GM12878 (cell line): ENCODE results near the gene RICTOR. TPM values are rescaled to one million over a fixed set of nuclear protein-coding genes. Genes with fewer than 3 reads are reported as not detected.

ENCODE experiments used
- ATAC-seq: fragments of 200-7000 bp; cut with Tn5 transposase; 3 replicates; pipeline ENCODE4 v1.9.1; 2020; ENCODE audit warnings: mild to moderate bottlenecking, moderate library complexity
- BruUV-seq: library from RNA; stranded (reverse); fragments of 400-500 nt; replicated peaks from 2 replicates; lab custom pipeline; 2021; lab: Mats Ljungman, UMichigan
- CTCF ChIA-PET: fragments of 300-600 bp; sonication (Branson Sonifier 250); formaldehyde crosslinking; extraction: SDS; loops from one replicate; lab custom pipeline; 2021; ENCODE audit warnings: inconsistent platforms; lab: Yijun Ruan, JAX
- POLR2A ChIA-PET: fragments of 350-600 bp; formaldehyde crosslinking; extraction: SDS; loops from one replicate; lab custom pipeline; 2021; ENCODE audit warnings: inconsistent platforms; lab: Charles Lee
- RAD21 ChIA-PET: fragments of 300-600 bp; sonication (Branson Sonifier 250); formaldehyde crosslinking; loops from one replicate; lab custom pipeline; 2023; ENCODE audit warnings: antibody characterized with exemption; ENCODE audit not compliant: unreplicated experiment; lab: Charles Lee
- SMC1A ChIA-PET: fragments of 300-600 bp; sonication (Branson Sonifier 250); formaldehyde crosslinking; loops from one replicate; lab custom pipeline; 2023; ENCODE audit not compliant: unreplicated experiment, uncharacterized antibody; lab: Charles Lee
- DNase-seq: peaks from one replicate; pipeline ENCODE4 v3.0.0-alpha.2; 2011; ENCODE audit warnings: low read depth, low spot score
- FAIRE-seq: peaks from 3 replicates; lab custom pipeline; 2011; peaks lifted over from hg19 to GRCh38; lab: Jason Lieb, UNC
- H2AFZ ChIP-seq: 2 replicates; pipeline ENCODE4 v1.6.0; 2011; ENCODE audit warnings: low read depth, low read length, control low read depth; ENCODE audit not compliant: control insufficient read depth
- H3K27ac ChIP-seq: 2 replicates; pipeline ENCODE4 v1.5.1; 2011; ENCODE audit warnings: control low read depth; ENCODE audit not compliant: control insufficient read depth, insufficient read depth
- H3K27me3 ChIP-seq, 2 experiments: replicated peaks in 1 of 2; 2 replicates each; pipeline versions ENCODE4 v1.6.0 to v1.6.1; 2011; ENCODE audit warnings: low read length in 1 of 2; ENCODE audit not compliant: control insufficient read depth in 2 of 2, insufficient read depth in 2 of 2
- H3K36me3 ChIP-seq, 2 experiments: 2 replicates each; pipeline ENCODE4 v1.5.1; 2011; ENCODE audit warnings: low read length in 1 of 2; ENCODE audit not compliant: control insufficient read depth in 2 of 2, insufficient read depth in 2 of 2
- H3K4me1 ChIP-seq: 2 replicates; pipeline ENCODE4 v1.6.1; 2011; ENCODE audit warnings: mild to moderate bottlenecking, low read length, moderate library complexity, mixed read lengths; ENCODE audit not compliant: control insufficient read depth, insufficient read depth
- H3K4me2 ChIP-seq: 2 replicates; pipeline ENCODE4 v1.6.0; 2011; ENCODE audit warnings: control low read depth; ENCODE audit not compliant: control insufficient read depth, insufficient read depth
- H3K4me3 ChIP-seq: fragments of 200-600 bp; sonication (generic); 2 replicates; pipeline ENCODE4 v1.5.1; 2016
- H3K79me2 ChIP-seq: 2 replicates; pipeline ENCODE4 v1.6.0; 2011; ENCODE audit warnings: low read length; ENCODE audit not compliant: control insufficient read depth, insufficient read depth
- H3K9ac ChIP-seq: 2 replicates; pipeline ENCODE4 v1.8.0; 2011; ENCODE audit warnings: low read length, control low read depth, mixed read lengths; ENCODE audit not compliant: control insufficient read depth, insufficient read depth
- H3K9me3 ChIP-seq: replicated peaks from 3 replicates; pipeline ENCODE4 v1.5.1; 2011; ENCODE audit warnings: mild to moderate bottlenecking, low read length; ENCODE audit not compliant: control insufficient read depth, insufficient read depth
- H4K20me1 ChIP-seq: 2 replicates; pipeline ENCODE4 v1.6.0; 2011; ENCODE audit not compliant: control insufficient read depth, insufficient read depth
- CBX5 ChIP-seq: sonication (generic); IDR thresholded peaks from 2 replicates; pipeline ENCODE4 v1.6.1; 2016; ENCODE audit warnings: low read depth, moderate library complexity, mild to moderate bottlenecking, inconsistent platforms
- CREM ChIP-seq: IDR thresholded peaks from 2 replicates; pipeline ENCODE4 v1.6.1; 2014; ENCODE audit warnings: antibody characterized with exemption, low read depth
- DPF2 ChIP-seq: fragments of 450-650 bp; IDR thresholded peaks from 2 replicates; pipeline ENCODE4 v1.6.1; 2017; ENCODE audit warnings: mild to moderate bottlenecking
- MTA2 ChIP-seq: fragments of 450-650 bp; IDR thresholded peaks from 2 replicates; pipeline ENCODE4 v1.6.1; 2016; ENCODE audit warnings: low read depth, mild to moderate bottlenecking, moderate library complexity
- NFYA ChIP-seq: IDR thresholded peaks from 2 replicates; pipeline ENCODE4 v1.6.1; 2011; ENCODE audit warnings: low read depth, mild to moderate bottlenecking, low read length, improper control_type of control experiment, borderline replicate concordance
- PAX8 ChIP-seq: fragments of 450-650 bp; IDR thresholded peaks from 2 replicates; pipeline ENCODE4 v1.6.1; 2017; ENCODE audit warnings: mild to moderate bottlenecking, moderate library complexity
- POLR2AphosphoS5 ChIP-seq: IDR thresholded peaks from 2 replicates; pipeline ENCODE4 v1.6.1; 2011; ENCODE audit warnings: mild to moderate bottlenecking, low read length, inconsistent platforms
- POU2F2 ChIP-seq: IDR thresholded peaks from 3 replicates; pipeline ENCODE4 v1.6.1; 2011; ENCODE audit warnings: low read depth, mild to moderate bottlenecking, low read length, borderline replicate concordance
- RAD21 ChIP-seq: IDR thresholded peaks from 2 replicates; pipeline ENCODE4 v1.6.1; 2011; ENCODE audit warnings: mild to moderate bottlenecking, low read depth, low read length, moderate library complexity; ENCODE audit not compliant: insufficient read depth
- SUZ12 ChIP-seq: fragments of 200-600 bp; sonication (generic); IDR thresholded peaks from one replicate; pipeline ENCODE4 v1.6.1; 2018; ENCODE audit warnings: antibody characterized with exemption, mild to moderate bottlenecking; ENCODE audit not compliant: unreplicated experiment
- TCF12 ChIP-seq: IDR thresholded peaks from 2 replicates; pipeline ENCODE4 v1.6.1; 2011; ENCODE audit warnings: low read depth, mild to moderate bottlenecking, low read length
- TCF3 ChIP-seq: IDR thresholded peaks from 2 replicates; pipeline ENCODE4 v1.6.1; 2012; ENCODE audit warnings: low read depth, mild to moderate bottlenecking, low read length, borderline replicate concordance; ENCODE audit not compliant: insufficient read depth
- TCF7 ChIP-seq: IDR thresholded peaks from 2 replicates; pipeline ENCODE4 v1.6.1; 2014; ENCODE audit warnings: antibody characterized with exemption, borderline replicate concordance
- ZNF274 ChIP-seq: IDR thresholded peaks from one replicate; pipeline ENCODE4 v1.8.0; 2011; ENCODE audit not compliant: insufficient read length, insufficient read depth
- ZNF622 ChIP-seq: fragments of 450-650 bp; IDR thresholded peaks from 2 replicates; pipeline ENCODE4 v1.6.1; 2017; ENCODE audit warnings: mild to moderate bottlenecking, inconsistent platforms
- WGBS: methylation state at CpG from one replicate; pipeline ENCODE4 v1.1.6; 2016; ENCODE audit warnings: low lambda C conversion rate; ENCODE audit not compliant: insufficient replicate concordance, insufficient coverage; ENCODE audit errors: missing lambda C conversion rate; 5-methylcytosine and 5-hydroxymethylcytosine counted together
- in situ Hi-C: fragments of 300-500 bp; cut with MboI; formaldehyde crosslinking; loops from 9 replicates; pipeline ENCODE4 v1.14.3; 2018; ENCODE audit warnings: mixed read lengths
- intact Hi-C: fragments of 100-400 bp; cut with micrococcal nuclease; formaldehyde crosslinking; loops from one replicate; pipeline ENCODE4 v1.14.2; 2022; ENCODE audit not compliant: unreplicated experiment
- polyA plus RNA-seq, 11 experiments: library from polyadenylated mRNA; depleted of rRNA in 4 of 11; unstranded in 6 of 11; stranded (reverse) in 5 of 11; fragments of >200 nt; fragmentation: Nextera tagmentation in 4 of 11; fragmentation: Illumina TruSeq in 1 of 11; extraction: Ambion mirVana in 4 of 11; extraction: Trizol in 1 of 11; gene quantifications; 1 replicate in 1 of 11; 2 replicates in 10 of 11; pipeline versions ENCODE4 v1.2.1 to v1.2.3, GENCODE V29; 2011 to 2016; ENCODE audit warnings: inconsistent platforms in 2 of 11, missing spikeins in 2 of 11, low read depth in 1 of 11
- total RNA-seq, 4 experiments: library from RNA; depleted of rRNA in 3 of 4; stranded (reverse); fragments of >200 nt in 3 of 4; fragmentation: Illumina TruSeq in 1 of 4; extraction: Trizol in 1 of 4; gene quantifications; 2 replicates each; pipeline versions ENCODE4 v1.2.1 to v1.2.3, GENCODE V29; 2013 to 2021
- TF ChIP-seq, protein P1 (sequence below): IDR thresholded peaks from 2 replicates; pipeline ENCODE4 v1.6.1; 2012; ENCODE audit warnings: mild to moderate bottlenecking, low read depth, low read length
- TF ChIP-seq, protein P2 (sequence below): fragments of 450-650 bp; IDR thresholded peaks from 2 replicates; pipeline ENCODE4 v1.6.1; 2016; ENCODE audit warnings: mild to moderate bottlenecking, moderate library complexity, borderline replicate concordance

The RICTOR gene
- total and polyA plus RNA-seq, 10 of the 15 experiments (the other 5 are each of a cell fraction or from before 2014, with no cell fraction given) = 2.7 to 23.0 (median 6.9) TPM

DNA sequence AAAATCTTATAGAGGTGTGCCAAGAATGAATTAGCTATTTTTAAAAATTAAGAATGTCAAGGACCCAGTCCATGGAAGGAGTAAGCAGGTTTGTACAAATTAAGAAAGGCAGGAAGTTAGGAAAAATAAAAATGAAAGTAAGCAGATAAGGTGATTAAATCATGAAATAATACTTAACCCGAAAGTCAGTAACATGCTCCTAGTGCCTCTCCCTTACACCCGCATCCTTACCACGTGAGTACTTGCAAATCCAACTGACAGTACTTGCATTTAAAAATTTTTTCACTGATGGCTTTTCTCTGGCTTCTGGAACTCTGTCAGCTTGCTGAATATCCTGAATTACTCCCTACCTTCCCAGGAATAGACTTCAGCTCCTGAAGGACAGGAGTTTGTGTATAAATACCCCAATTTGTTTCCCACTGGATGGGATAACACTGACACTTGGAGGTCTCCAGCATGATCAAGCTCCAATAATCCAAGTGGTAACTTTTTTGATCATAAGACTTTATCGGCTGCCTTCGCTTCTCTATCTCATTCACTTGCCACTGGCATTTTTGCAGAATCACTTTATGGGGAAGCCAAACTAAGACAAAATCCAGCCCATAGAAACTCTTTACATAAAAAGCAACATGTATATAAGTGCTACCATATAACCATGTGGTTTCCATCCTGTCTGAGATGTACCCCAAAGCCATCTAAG is 41.6 kb upstream of the RICTOR start:
- intact Hi-C loops = no loop called here
- POLR2A ChIA-PET = no interaction called here
- no TSS peak for BruUV-seq

DNA sequence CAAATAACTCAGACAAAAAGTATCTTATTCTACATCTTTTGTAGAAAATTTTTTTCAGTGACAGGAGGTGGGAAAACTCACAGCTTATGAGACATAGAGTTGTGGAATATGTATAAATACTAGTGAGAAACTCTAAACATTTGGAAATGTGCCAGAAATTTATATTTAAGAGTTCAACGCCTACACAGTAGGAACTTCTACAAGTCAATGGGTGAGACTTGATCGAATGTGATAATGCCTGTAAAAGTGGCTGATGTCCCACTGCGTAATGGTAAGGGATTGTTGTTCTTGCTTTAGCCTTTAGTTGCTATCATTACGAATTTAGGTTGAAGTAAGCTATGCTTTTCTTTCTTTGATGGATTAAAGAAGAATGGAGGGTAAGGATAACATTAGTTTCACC is 40.0 kb upstream of the RICTOR start:
- intact Hi-C loops = no loop called here
- TF ChIP-seq, protein P1, sequence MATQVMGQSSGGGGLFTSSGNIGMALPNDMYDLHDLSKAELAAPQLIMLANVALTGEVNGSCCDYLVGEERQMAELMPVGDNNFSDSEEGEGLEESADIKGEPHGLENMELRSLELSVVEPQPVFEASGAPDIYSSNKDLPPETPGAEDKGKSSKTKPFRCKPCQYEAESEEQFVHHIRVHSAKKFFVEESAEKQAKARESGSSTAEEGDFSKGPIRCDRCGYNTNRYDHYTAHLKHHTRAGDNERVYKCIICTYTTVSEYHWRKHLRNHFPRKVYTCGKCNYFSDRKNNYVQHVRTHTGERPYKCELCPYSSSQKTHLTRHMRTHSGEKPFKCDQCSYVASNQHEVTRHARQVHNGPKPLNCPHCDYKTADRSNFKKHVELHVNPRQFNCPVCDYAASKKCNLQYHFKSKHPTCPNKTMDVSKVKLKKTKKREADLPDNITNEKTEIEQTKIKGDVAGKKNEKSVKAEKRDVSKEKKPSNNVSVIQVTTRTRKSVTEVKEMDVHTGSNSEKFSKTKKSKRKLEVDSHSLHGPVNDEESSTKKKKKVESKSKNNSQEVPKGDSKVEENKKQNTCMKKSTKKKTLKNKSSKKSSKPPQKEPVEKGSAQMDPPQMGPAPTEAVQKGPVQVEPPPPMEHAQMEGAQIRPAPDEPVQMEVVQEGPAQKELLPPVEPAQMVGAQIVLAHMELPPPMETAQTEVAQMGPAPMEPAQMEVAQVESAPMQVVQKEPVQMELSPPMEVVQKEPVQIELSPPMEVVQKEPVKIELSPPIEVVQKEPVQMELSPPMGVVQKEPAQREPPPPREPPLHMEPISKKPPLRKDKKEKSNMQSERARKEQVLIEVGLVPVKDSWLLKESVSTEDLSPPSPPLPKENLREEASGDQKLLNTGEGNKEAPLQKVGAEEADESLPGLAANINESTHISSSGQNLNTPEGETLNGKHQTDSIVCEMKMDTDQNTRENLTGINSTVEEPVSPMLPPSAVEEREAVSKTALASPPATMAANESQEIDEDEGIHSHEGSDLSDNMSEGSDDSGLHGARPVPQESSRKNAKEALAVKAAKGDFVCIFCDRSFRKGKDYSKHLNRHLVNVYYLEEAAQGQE = no peak
- TF ChIP-seq ZNF622 = no peak
- TF ChIP-seq, protein P2, sequence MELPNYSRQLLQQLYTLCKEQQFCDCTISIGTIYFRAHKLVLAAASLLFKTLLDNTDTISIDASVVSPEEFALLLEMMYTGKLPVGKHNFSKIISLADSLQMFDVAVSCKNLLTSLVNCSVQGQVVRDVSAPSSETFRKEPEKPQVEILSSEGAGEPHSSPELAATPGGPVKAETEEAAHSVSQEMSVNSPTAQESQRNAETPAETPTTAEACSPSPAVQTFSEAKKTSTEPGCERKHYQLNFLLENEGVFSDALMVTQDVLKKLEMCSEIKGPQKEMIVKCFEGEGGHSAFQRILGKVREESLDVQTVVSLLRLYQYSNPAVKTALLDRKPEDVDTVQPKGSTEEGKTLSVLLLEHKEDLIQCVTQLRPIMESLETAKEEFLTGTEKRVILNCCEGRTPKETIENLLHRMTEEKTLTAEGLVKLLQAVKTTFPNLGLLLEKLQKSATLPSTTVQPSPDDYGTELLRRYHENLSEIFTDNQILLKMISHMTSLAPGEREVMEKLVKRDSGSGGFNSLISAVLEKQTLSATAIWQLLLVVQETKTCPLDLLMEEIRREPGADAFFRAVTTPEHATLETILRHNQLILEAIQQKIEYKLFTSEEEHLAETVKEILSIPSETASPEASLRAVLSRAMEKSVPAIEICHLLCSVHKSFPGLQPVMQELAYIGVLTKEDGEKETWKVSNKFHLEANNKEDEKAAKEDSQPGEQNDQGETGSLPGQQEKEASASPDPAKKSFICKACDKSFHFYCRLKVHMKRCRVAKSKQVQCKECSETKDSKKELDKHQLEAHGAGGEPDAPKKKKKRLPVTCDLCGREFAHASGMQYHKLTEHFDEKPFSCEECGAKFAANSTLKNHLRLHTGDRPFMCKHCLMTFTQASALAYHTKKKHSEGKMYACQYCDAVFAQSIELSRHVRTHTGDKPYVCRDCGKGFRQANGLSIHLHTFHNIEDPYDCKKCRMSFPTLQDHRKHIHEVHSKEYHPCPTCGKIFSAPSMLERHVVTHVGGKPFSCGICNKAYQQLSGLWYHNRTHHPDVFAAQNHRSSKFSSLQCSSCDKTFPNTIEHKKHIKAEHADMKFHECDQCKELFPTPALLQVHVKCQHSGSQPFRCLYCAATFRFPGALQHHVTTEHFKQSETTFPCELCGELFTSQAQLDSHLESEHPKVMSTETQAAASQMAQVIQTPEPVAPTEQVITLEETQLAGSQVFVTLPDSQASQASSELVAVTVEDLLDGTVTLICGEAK = no peak
- no peak for TF ChIP-seq SUZ12

More for the DNA sequence above, 41.6 kb upstream of the RICTOR start:
- FAIRE-seq (peak; percentile 23), ATAC-seq (no peak), DNase-seq (no peak)
- Histone ChIP-seq H3K36me3 (no peaks in the 10 kb centered on the region), H2AFZ (no peak overlapping the region), H3K4me2 (no peak overlapping the region), H3K9me3 (no peaks in the 10 kb centered on the region), H3K9ac (no peak overlapping the region), H3K4me1 (no peaks in the 10 kb centered on the region), H4K20me1 (no peaks in the 10 kb centered on the region), H3K79me2 (no peaks in the 10 kb centered on the region), H3K27ac (no peak overlapping the region), H3K4me3 (no peak overlapping the region), H3K27me3 (no peaks in the 10 kb centered on the region)
- in situ Hi-C loops = no loop called here
- TF ChIP-seq MTA2 (no peak), ZNF274 (no peak), CREM (no peak), POU2F2 (no peak), TCF7 (no peak), DPF2 (no peak), CBX5 (no peak), POLR2AphosphoS5 (no peak), NFYA (no peak), TCF12 (no peak), TCF3 (no peak), PAX8 (no peak), RAD21 (no peak)
- RAD21 ChIA-PET = no interaction called here
- CTCF ChIA-PET = interaction anchor here (1.2 kb wide), 1 partner anchor 12 kb away, joined by 3 read pairs; no protein-coding TSS in a partner anchor
- WGBS = 68% methylated on average over 5 of the region's 5 CpGs
- SMC1A ChIA-PET = no interaction called here

More for the DNA sequence above, 40.0 kb upstream of the RICTOR start:
- H3K4me1 ChIP-seq = no peaks in the 10 kb centered on the region
- no peak overlapping the region for H3K27ac ChIP-seq
- no peaks in the 10 kb centered on the region for H3K27me3 ChIP-seq
- BruUV-seq = no TSS peak
- WGBS = 41% methylated on average over 4 of the region's 4 CpGs
- no peaks in the 10 kb centered on the region for H3K9me3 ChIP-seq
- no peaks in the 10 kb centered on the region for H3K36me3 ChIP-seq
- in situ Hi-C loops = no loop called here
- H3K4me3 ChIP-seq = no peak overlapping the region
- H3K4me2 ChIP-seq = no peak overlapping the region
- no peak for ATAC-seq
- no peak overlapping the region for H3K9ac ChIP-seq
- ChIA-PET CTCF (interaction anchor here (1.2 kb wide), 1 partner anchor 11 kb away, joined by 3 read pairs; no protein-coding TSS in a partner anchor), SMC1A (no interaction called here), RAD21 (interaction anchor here (0.6 kb wide), 1 partner anchor 12 kb away, joined by 4 read pairs; no protein-coding TSS in a partner anchor), POLR2A (no interaction called here)
- no peak for DNase-seq
- H4K20me1 ChIP-seq = no peaks in the 10 kb centered on the region
- no peaks in the 10 kb centered on the region for H3K79me2 ChIP-seq
- no peak overlapping the region for H2AFZ ChIP-seq
- no peak for FAIRE-seq
